SK-N-SH (cell line): ENCODE measurements around the gene FOXP1. TPM values are rescaled to one million over a fixed set of nuclear protein-coding genes. Genes with fewer than 3 reads are reported as not detected.

Experiments used
- CTCF ChIA-PET: fragments of 300-600, 350-600 bp; formaldehyde crosslinking; extraction: SDS; loops from one replicate; lab custom pipeline; 2021; lab: Yijun Ruan, JAX
- POLR2A ChIA-PET: fragments of 350-600 bp; sonication (Branson Sonifier 250); formaldehyde crosslinking; extraction: SDS; loops from one replicate; lab custom pipeline; 2020; ENCODE audit warnings: antibody characterized with exemption, inconsistent platforms; lab: Yijun Ruan, JAX
- DNase-seq: peaks from one replicate; pipeline ENCODE4 v3.0.0; 2012
- H2AFZ ChIP-seq: fragments of 200-600 bp; sonication (generic); 2 replicates; pipeline ENCODE4 v1.8.1; 2016; ENCODE audit warnings: antibody characterized with exemption, mild to moderate bottlenecking, low read depth
- H3F3A ChIP-seq: fragments of 200-600 bp; sonication (generic); replicated peaks from 2 replicates; pipeline ENCODE3; 2016; ENCODE audit warnings: antibody characterized with exemption, mild to moderate bottlenecking; ENCODE audit not compliant: insufficient read depth
- H3K27ac ChIP-seq, 2 experiments: fragments of 200-500 bp in 1 of 2; fragments of 200-600 bp in 1 of 2; sonication (Bioruptor generic) in 1 of 2; sonication (generic), shearing (Covaris generic) in 1 of 2; 2 replicates each; pipeline versions ENCODE4 v1.5.1 to v1.6.1; 2014 to 2016; ENCODE audit warnings: low read depth in 2 of 2, inconsistent platforms in 1 of 2, low read length in 1 of 2, mild to moderate bottlenecking in 1 of 2, mixed read lengths in 1 of 2
- H3K27me3 ChIP-seq: fragments of 200-600 bp; sonication (generic), shearing (Covaris generic); 2 replicates; pipeline ENCODE4 v1.6.1; 2016; ENCODE audit warnings: mixed run types; ENCODE audit not compliant: insufficient read depth
- H3K36me3 ChIP-seq, 2 experiments: fragments of 200-500 bp in 1 of 2; fragments of 200-600 bp in 1 of 2; sonication (Bioruptor generic) in 1 of 2; sonication (generic) in 1 of 2; replicated peaks in 1 of 2; 2 replicates each; pipeline versions ENCODE3 to v1.5.1; 2014 to 2016; ENCODE audit warnings: low read length in 1 of 2, mild to moderate bottlenecking in 1 of 2; ENCODE audit not compliant: insufficient read depth in 2 of 2, control insufficient read depth in 1 of 2
- H3K4me1 ChIP-seq, 2 experiments: fragments of 200-500 bp in 1 of 2; fragments of 200-600 bp in 1 of 2; sonication (Bioruptor generic) in 1 of 2; sonication (generic), shearing (Covaris generic) in 1 of 2; 2 replicates each; pipeline versions ENCODE4 v1.5.1 to v1.6.1; 2014 to 2016; ENCODE audit warnings: low read depth in 1 of 2, low read length in 1 of 2, mixed run types in 1 of 2; ENCODE audit not compliant: insufficient read depth in 2 of 2, control insufficient read depth in 1 of 2
- H3K4me2 ChIP-seq: fragments of 200-600 bp; sonication (generic), shearing (Covaris generic); 2 replicates; pipeline ENCODE4 v1.6.1; 2017; ENCODE audit warnings: mixed run types
- H3K4me3 ChIP-seq, 2 experiments: fragments of 200-500 bp in 1 of 2; fragments of 200-600 bp in 1 of 2; sonication (Bioruptor generic) in 1 of 2; sonication (generic), shearing (Covaris generic) in 1 of 2; 2 replicates each; pipeline versions ENCODE4 v1.5.1 to v1.8.1; 2014 to 2016; ENCODE audit warnings: low read depth in 2 of 2, inconsistent platforms in 1 of 2, low read length in 1 of 2, mild to moderate bottlenecking in 1 of 2, mixed read lengths in 1 of 2, moderate library complexity in 1 of 2
- H3K79me2 ChIP-seq: fragments of 200-600 bp; sonication (generic); 2 replicates; pipeline ENCODE4 v1.8.1; 2017; ENCODE audit warnings: mild to moderate bottlenecking; ENCODE audit not compliant: insufficient read depth
- H3K9ac ChIP-seq: fragments of 200-600 bp; sonication (generic); 2 replicates; pipeline ENCODE4 v1.6.1; 2017; ENCODE audit warnings: mixed run types
- H3K9me2 ChIP-seq: fragments of 200-600 bp; sonication (generic); 2 replicates; pipeline ENCODE4 v1.6.1; 2017; ENCODE audit warnings: mixed run types
- H3K9me3 ChIP-seq: fragments of 200-600 bp; sonication (generic); 2 replicates; pipeline ENCODE4 v1.6.1; 2017; ENCODE audit warnings: mixed run types, mild to moderate bottlenecking, moderate library complexity
- H4K20me1 ChIP-seq: fragments of 200-600 bp; sonication (generic); 2 replicates; pipeline ENCODE4 v1.6.1; 2017; ENCODE audit warnings: mild to moderate bottlenecking, mixed run types; ENCODE audit not compliant: insufficient read depth
- ELF1 ChIP-seq: IDR thresholded peaks from 2 replicates; pipeline ENCODE4 v1.4.0; 2012
- FOXM1 ChIP-seq: IDR thresholded peaks from 2 replicates; pipeline ENCODE4 v1.4.0; 2012; ENCODE audit warnings: low read depth, mild to moderate bottlenecking
- GABPA ChIP-seq: IDR thresholded peaks from 2 replicates; pipeline ENCODE4 v1.4.0; 2012; ENCODE audit warnings: low read depth, mild to moderate bottlenecking
- IRF3 ChIP-seq: fragments of 150-350 bp; IDR thresholded peaks from 2 replicates; pipeline ENCODE4 v1.6.1; 2016; ENCODE audit warnings: mild to moderate bottlenecking, low read depth, low read length
- JUND ChIP-seq: IDR thresholded peaks from 2 replicates; pipeline ENCODE4 v1.4.0; 2012
- MAX ChIP-seq: IDR thresholded peaks from 2 replicates; pipeline ENCODE4 v1.4.0; 2012; ENCODE audit warnings: low read depth
- MEF2A ChIP-seq: IDR thresholded peaks from 2 replicates; pipeline ENCODE4 v1.4.0; 2012; ENCODE audit warnings: low read depth, borderline replicate concordance
- NFIC ChIP-seq: IDR thresholded peaks from 2 replicates; pipeline ENCODE4 v1.4.0; 2012; ENCODE audit warnings: borderline replicate concordance
- NRF1 ChIP-seq: IDR thresholded peaks from 2 replicates; pipeline ENCODE4 v1.6.1; 2012; ENCODE audit warnings: low read depth, mild to moderate bottlenecking, low read length
- RCOR1 ChIP-seq: fragments of 150-350 bp; IDR thresholded peaks from 2 replicates; pipeline ENCODE4 v1.6.1; 2017; ENCODE audit warnings: antibody characterized with exemption, low read length
- REST ChIP-seq: IDR thresholded peaks from 2 replicates; pipeline ENCODE4 v1.6.1; 2012; ENCODE audit warnings: mild to moderate bottlenecking, low read depth, low read length, moderate library complexity
- RFX5 ChIP-seq: IDR thresholded peaks from 2 replicates; pipeline ENCODE4 v1.6.1; 2012; ENCODE audit warnings: mild to moderate bottlenecking, improper control_type of control experiment, low read length
- RXRA ChIP-seq: IDR thresholded peaks from 2 replicates; pipeline ENCODE4 v1.4.0; 2012; ENCODE audit warnings: low read depth, mild to moderate bottlenecking, borderline replicate concordance
- SMC3 ChIP-seq: IDR thresholded peaks from 2 replicates; pipeline ENCODE4 v1.6.1; 2012; ENCODE audit warnings: low read depth, low read length, improper control_type of control experiment
- TCF12 ChIP-seq: IDR thresholded peaks from 2 replicates; pipeline ENCODE4 v1.4.0; 2012
- YY1 ChIP-seq: IDR thresholded peaks from 2 replicates; pipeline ENCODE4 v1.4.0; 2012; ENCODE audit warnings: low read depth, mild to moderate bottlenecking
- WGBS: methylation state at CpG from one replicate; pipeline ENCODE4 v1.1.6; 2017; ENCODE audit warnings: low lambda C conversion rate; 5-methylcytosine and 5-hydroxymethylcytosine counted together
- polyA plus RNA-seq, 3 experiments: library from polyadenylated mRNA; depleted of rRNA; stranded (reverse); fragments of >200 nt; gene quantifications; 2 replicates each; pipeline ENCODE4 v1.2.3, GENCODE V29; 2012
- TF ChIP-seq, protein P1 (sequence below): fragments of 150-350 bp; IDR thresholded peaks from 2 replicates; pipeline ENCODE4 v1.6.1; 2017; ENCODE audit warnings: antibody characterized with exemption, low read length, low read depth, borderline replicate concordance
- TF ChIP-seq, protein P2 (sequence below): IDR thresholded peaks from 2 replicates; pipeline ENCODE4 v1.4.0; 2012; ENCODE audit warnings: low read depth, borderline replicate concordance

FOXP1 gene
- polyA plus RNA-seq, 1 of the 3 experiments (the other 2 are of a cell fraction) = 8.8 TPM

GRCh38 chr3:71489315-71489761 lies 94.2 kb downstream of the FOXP1 start:
- no peak overlapping the region for H3K4me2 ChIP-seq
- H3K4me3 ChIP-seq = no peak overlapping the region
- H2AFZ ChIP-seq = no peak overlapping the region
- H3F3A ChIP-seq = no peaks in the 10 kb centered on the region
- TF ChIP-seq MAX (no peak), RFX5 (no peak)
- TF ChIP-seq, all 33 proteins: peak for 0
- Histone ChIP-seq H3K9me2 (no peaks in the 10 kb centered on the region), H3K9me3 (no peaks in the 10 kb centered on the region), H3K27ac (no peak overlapping the region), H3K79me2 (peaks cover 92% of the 10 kb centered on the region), H3K9ac (no peak overlapping the region), H4K20me1 (no peaks in the 10 kb centered on the region), H3K4me1 (peaks cover 4 to 16% of the 10 kb centered on the region in 2 experiments; a peak in 3 of 4 replicates), H3K27me3 (no peaks in the 10 kb centered on the region), H3K36me3 (peaks cover 14 to 42% of the 10 kb centered on the region in 2 experiments)
- CTCF ChIA-PET = no interaction called here
- no peak for DNase-seq
- WGBS = 92% methylated on average over 9 of the region's 9 CpGs
- POLR2A ChIA-PET = no interaction called here

DNA sequence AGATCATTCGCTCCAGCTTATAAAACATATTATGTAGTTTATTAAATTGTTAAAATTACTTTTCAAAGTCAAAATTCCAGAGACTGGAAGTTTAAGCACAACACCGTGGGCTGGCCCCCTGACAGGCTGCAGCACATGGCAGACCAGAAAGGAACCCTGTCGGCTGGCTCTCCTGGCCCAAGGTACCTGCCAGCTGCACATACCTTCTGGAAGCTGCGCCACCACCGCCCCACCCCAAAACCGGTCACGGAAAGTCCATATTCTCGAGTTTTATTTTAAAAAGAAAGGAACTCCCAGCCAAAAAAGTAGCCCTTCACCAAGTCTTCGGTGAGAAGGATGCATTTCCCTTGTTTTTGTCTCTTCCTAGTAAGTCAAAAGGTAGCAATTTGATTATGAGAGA lies 94.6 kb downstream of the FOXP1 start:
- Histone ChIP-seq H3K9me2 (no peaks in the 10 kb centered on the region), H3K4me1 (peaks cover 4 to 16% of the 10 kb centered on the region in 2 experiments; a peak in 3 of 4 replicates), H3K79me2 (peaks cover 92% of the 10 kb centered on the region), H3K27me3 (no peaks in the 10 kb centered on the region), H4K20me1 (no peaks in the 10 kb centered on the region), H3K27ac (peak overlapping the region; percentile 27 to 58; a peak in 3 of 4 replicates), H3K4me3 (no peak overlapping the region), H3K36me3 (peaks cover 14 to 46% of the 10 kb centered on the region in 2 experiments), H3K4me2 (0 out of 2 replicates have a peak overlapping the region, but pooled peaks have one; percentile 7), H3K9me3 (no peaks in the 10 kb centered on the region), H3K9ac (no peak overlapping the region), H2AFZ (no peak overlapping the region), H3F3A (no peaks in the 10 kb centered on the region)
- TF ChIP-seq SMC3 (no peak), RFX5 (no peak), RXRA (no peak), MEF2A (no peak), GABPA (no peak), IRF3 (no peak), NRF1 (no peak), RCOR1 (no peak), NFIC (no peak), REST (no peak), FOXM1 (no peak), YY1 (no peak), ELF1 (no peak), JUND (no peak), TCF12 (no peak)
- TF ChIP-seq, protein P1, sequence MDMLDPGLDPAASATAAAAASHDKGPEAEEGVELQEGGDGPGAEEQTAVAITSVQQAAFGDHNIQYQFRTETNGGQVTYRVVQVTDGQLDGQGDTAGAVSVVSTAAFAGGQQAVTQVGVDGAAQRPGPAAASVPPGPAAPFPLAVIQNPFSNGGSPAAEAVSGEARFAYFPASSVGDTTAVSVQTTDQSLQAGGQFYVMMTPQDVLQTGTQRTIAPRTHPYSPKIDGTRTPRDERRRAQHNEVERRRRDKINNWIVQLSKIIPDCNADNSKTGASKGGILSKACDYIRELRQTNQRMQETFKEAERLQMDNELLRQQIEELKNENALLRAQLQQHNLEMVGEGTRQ = no peak
- TF ChIP-seq, protein P2, sequence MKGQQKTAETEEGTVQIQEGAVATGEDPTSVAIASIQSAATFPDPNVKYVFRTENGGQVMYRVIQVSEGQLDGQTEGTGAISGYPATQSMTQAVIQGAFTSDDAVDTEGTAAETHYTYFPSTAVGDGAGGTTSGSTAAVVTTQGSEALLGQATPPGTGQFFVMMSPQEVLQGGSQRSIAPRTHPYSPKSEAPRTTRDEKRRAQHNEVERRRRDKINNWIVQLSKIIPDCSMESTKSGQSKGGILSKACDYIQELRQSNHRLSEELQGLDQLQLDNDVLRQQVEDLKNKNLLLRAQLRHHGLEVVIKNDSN = no peak
- no peak for DNase-seq
- CTCF ChIA-PET = interaction anchor here (1.2 kb wide), 1 partner anchor 10 kb away, joined by 3 read pairs; no protein-coding TSS in a partner anchor
- 86% methylated on average over 9 of the region's 9 CpGs for WGBS
- POLR2A ChIA-PET = no interaction called here
